K562 (cell line): ENCODE measurements around the gene HMX3. TPM values are rescaled to one million over a fixed set of nuclear protein-coding genes. Genes with fewer than 3 reads are reported as not detected.

Experiments used
- ARID4B ChIP-seq: sonication (generic); formaldehyde crosslinking; IDR thresholded peaks from 2 replicates; pipeline ENCODE4 v1.8.0; 2022; ENCODE audit warnings: mild to moderate bottlenecking, missing genetic modification reagents
- CHD2 ChIP-seq: IDR thresholded peaks from 2 replicates; pipeline ENCODE4 v1.6.1; 2011; ENCODE audit warnings: low read depth, low read length
- E2F3 ChIP-seq: fragments of 250-450 bp; sonication (Bioruptor Pico); IDR thresholded peaks from 2 replicates; pipeline ENCODE4 v1.4.0; 2020; ENCODE audit warnings: mild to moderate bottlenecking
- ETV6 ChIP-seq, 3 experiments: fragments of 150-350 bp in 1 of 3; sonication (generic) in 1 of 3; formaldehyde crosslinking in 1 of 3; IDR thresholded peaks; 2 replicates each; pipeline versions ENCODE4 v1.6.1 to v1.8.0; 2014 to 2022; ENCODE audit warnings: borderline replicate concordance in 2 of 3, low read depth in 2 of 3, antibody characterized with exemption in 1 of 3, low read length in 1 of 3, mild to moderate bottlenecking in 1 of 3, missing genetic modification reagents in 1 of 3
- FOXM1 ChIP-seq, 2 experiments: fragments of 450-650 bp in 1 of 2; sonication (generic) in 1 of 2; formaldehyde crosslinking in 1 of 2; IDR thresholded peaks; 2 replicates each; pipeline versions ENCODE4 v1.6.1 to v1.9.0; 2017 to 2022; ENCODE audit warnings: low read depth in 2 of 2, mild to moderate bottlenecking in 2 of 2, missing genetic modification reagents in 1 of 2, moderate library complexity in 1 of 2
- GTF2E2 ChIP-seq: fragments of 200-800 bp; sonication (Bioruptor generic); IDR thresholded peaks from 2 replicates; pipeline ENCODE4 v1.6.1; 2016; ENCODE audit warnings: missing genetic modification characterization, missing compliant biosample characterization
- HDAC1 ChIP-seq, 2 experiments: fragments of 450-650 bp; IDR thresholded peaks; 2 replicates each; pipeline ENCODE4 v1.6.1; 2016 to 2017; ENCODE audit warnings: inconsistent platforms in 1 of 2, mild to moderate bottlenecking in 1 of 2, moderate library complexity in 1 of 2
- HINFP ChIP-seq: fragments of 450-650 bp; conservative IDR thresholded peaks from 2 replicates; pipeline ENCODE4 v1.6.1; 2016; ENCODE audit warnings: missing genetic modification characterization, low read depth, mild to moderate bottlenecking, control low read depth, missing compliant biosample characterization
- IRF1 ChIP-seq: sonication (generic); formaldehyde crosslinking; IDR thresholded peaks from 2 replicates; pipeline ENCODE4 v1.8.0; 2022; ENCODE audit warnings: missing genetic modification reagents, mild to moderate bottlenecking, borderline replicate concordance
- PHF8 ChIP-seq: fragments of 200-600 bp; sonication (generic); IDR thresholded peaks from 2 replicates; pipeline ENCODE4 v1.6.1; 2012; ENCODE audit warnings: mixed run types, mild to moderate bottlenecking, inconsistent platforms, low read length, moderate library complexity, borderline replicate concordance
- POLR2G ChIP-seq: fragments of 200-400 bp; formaldehyde crosslinking; IDR thresholded peaks from 2 replicates; pipeline ENCODE4 v1.6.1; 2017; ENCODE audit warnings: low read depth, mild to moderate bottlenecking, antibody characterized with exemption, low read length, moderate library complexity
- SMAD1 ChIP-seq: fragments of 150-350 bp; IDR thresholded peaks from 2 replicates; pipeline ENCODE4 v1.6.1; 2014; ENCODE audit warnings: low read length, low read depth; ENCODE audit not compliant: partially characterized antibody
- SMARCA5 ChIP-seq: fragments of 450-650 bp; IDR thresholded peaks from 2 replicates; pipeline ENCODE4 v1.6.1; 2016
- SP1 ChIP-seq: sonication (generic); formaldehyde crosslinking; IDR thresholded peaks from 2 replicates; pipeline ENCODE4 v1.8.1; 2022; ENCODE audit warnings: mild to moderate bottlenecking, missing genetic modification reagents
- SP2 ChIP-seq: IDR thresholded peaks from 2 replicates; pipeline ENCODE4 v1.6.1; 2011; ENCODE audit warnings: mild to moderate bottlenecking, low read depth, low read length, moderate library complexity; ENCODE audit not compliant: poor library complexity, severe bottlenecking; ENCODE audit errors: extremely low read depth
- ZBTB2 ChIP-seq: fragments of 450-650 bp; IDR thresholded peaks from 2 replicates; pipeline ENCODE4 v1.6.1; 2016; ENCODE audit warnings: antibody characterized with exemption
- ZNF57 ChIP-seq: fragments of 450-650 bp; formaldehyde crosslinking; IDR thresholded peaks from 2 replicates; pipeline ENCODE4 v1.4.0; 2020; ENCODE audit warnings: mild to moderate bottlenecking, moderate library complexity
- ZZZ3 ChIP-seq: fragments of 450-650 bp; IDR thresholded peaks from 2 replicates; pipeline ENCODE4 v1.6.1; 2016; ENCODE audit warnings: antibody characterized with exemption, mild to moderate bottlenecking, moderate library complexity
- polyA plus RNA-seq, 8 experiments: library from polyadenylated mRNA; depleted of rRNA in 4 of 8; stranded (reverse) in 5 of 8; unstranded in 3 of 8; fragments of >200 nt; fragmentation: Nextera tagmentation in 2 of 8; fragmentation: Illumina TruSeq in 1 of 8; extraction: Ambion mirVana in 2 of 8; extraction: Trizol in 1 of 8; gene quantifications; 2 replicates each; pipeline versions ENCODE4 v1.2.1 to v1.2.3, GENCODE V29; 2011 to 2014; ENCODE audit warnings: inconsistent platforms in 1 of 8, missing spikeins in 1 of 8
- total RNA-seq, 7 experiments: library from RNA; depleted of rRNA in 6 of 7; stranded (reverse); fragments of >200 nt in 6 of 7; fragmentation: Illumina TruSeq in 2 of 7; extraction: Trizol in 2 of 7; gene quantifications; 2 replicates each; pipeline versions ENCODE4 v1.2.1 to v1.2.3, GENCODE V29; 2011 to 2021; ENCODE audit warnings: low replicate concordance in 1 of 7

HMX3 gene
- total and polyA plus RNA-seq, 9 of the 15 experiments (the other 6 are each of a cell fraction or from before 2014, with no cell fraction given), result 0.55 to 43.5 (median 7.4) TPM; not detected in 2

- TF ChIP-seq CHD2 (peak; percentile 64; the same call in 1 of the 2 replicates), SMARCA5 (no peak), SP2 (peak; percentile 62), ZNF57 (CRISPR knock-in tag) (no peak), ZBTB2 (no peak), SP1 (CRISPR knock-in tag) (peak; percentile 77), POLR2G (peak; percentile 97), IRF1 (CRISPR knock-in tag) (no peak), ETV6 (IDR thresholded peaks at IDR 0.05; ENCODE audit: borderline replicate concordance in 1 of 2, low read depth in 2 of 2, low read length in 1 of 2) (no peak), ETV6 (CRISPR knock-in tag; IDR thresholded peaks at IDR 0.05; ENCODE audit: borderline replicate concordance) (no peak), HINFP (no peak), ARID4B (CRISPR knock-in tag) (no peak), SMAD1 (peak; percentile 86), FOXM1 (IDR thresholded peaks at IDR 0.05; ENCODE audit: low read depth) (peak; percentile 84), FOXM1 (CRISPR knock-in tag; IDR thresholded peaks at IDR 0.05; ENCODE audit: low read depth) (no peak), ZZZ3 (no peak), E2F3 (CRISPR knock-in tag) (0 out of 2 replicates have a peak, but pooled peaks have one; percentile 38), GTF2E2 (no peak), PHF8 (peak; percentile 92), HDAC1 (IDR thresholded peaks at IDR 0.05) (peak in 1 of 2 experiments; percentile 40; a peak in 2 of 4 replicates)
Observed at GRCh38 chr10:123154092-123154710, 18.4 kb downstream of the HMX3 start, which contains the start of gene BUB3 (continued).
